Activated T-helper 17 cell treated with anti-CD3 and anti-CD28 coated beads, Interleukin-2, amount 50 U/mL, for 72 hours (primary cell): ENCODE measurements around the gene STUM. TPM values are rescaled to one million over a fixed set of nuclear protein-coding genes. Genes with fewer than 3 reads are reported as not detected.

Experiments
- ATAC-seq: fragments of 150-1000 bp; cut with Tn5 transposase; replicated peaks from 2 replicates; pipeline ENCODE4 v1.10.0; 2021; ENCODE audit warnings: mild to moderate bottlenecking, moderate library complexity
- H3K27ac Mint-ChIP-seq: one replicate; pipeline ENCODE4 v1.8.0; 2022; ENCODE audit warnings: mixed read lengths
- H3K27me3 Mint-ChIP-seq: one replicate; pipeline ENCODE4 v1.8.0; 2022; ENCODE audit warnings: mixed read lengths
- H3K36me3 Mint-ChIP-seq: one replicate; pipeline ENCODE4 v1.8.0; 2022; ENCODE audit warnings: low read depth, mild to moderate bottlenecking, mixed read lengths
- H3K4me1 Mint-ChIP-seq: one replicate; pipeline ENCODE4 v1.8.0; 2022; ENCODE audit warnings: mixed read lengths
- H3K4me3 Mint-ChIP-seq: one replicate; pipeline ENCODE4 v1.8.0; 2022; ENCODE audit warnings: mild to moderate bottlenecking, mixed read lengths
- H3K9me3 Mint-ChIP-seq: one replicate; pipeline ENCODE4 v1.8.0; 2022; ENCODE audit warnings: mixed read lengths
- total RNA-seq, 2 donors: library from RNA; stranded (reverse); gene quantifications; one replicate each; pipeline ENCODE4 v1.2.3, GENCODE V29; 2022

Gene STUM
- total RNA-seq, 2 donors from 2014 or later, result not detected

DNA sequence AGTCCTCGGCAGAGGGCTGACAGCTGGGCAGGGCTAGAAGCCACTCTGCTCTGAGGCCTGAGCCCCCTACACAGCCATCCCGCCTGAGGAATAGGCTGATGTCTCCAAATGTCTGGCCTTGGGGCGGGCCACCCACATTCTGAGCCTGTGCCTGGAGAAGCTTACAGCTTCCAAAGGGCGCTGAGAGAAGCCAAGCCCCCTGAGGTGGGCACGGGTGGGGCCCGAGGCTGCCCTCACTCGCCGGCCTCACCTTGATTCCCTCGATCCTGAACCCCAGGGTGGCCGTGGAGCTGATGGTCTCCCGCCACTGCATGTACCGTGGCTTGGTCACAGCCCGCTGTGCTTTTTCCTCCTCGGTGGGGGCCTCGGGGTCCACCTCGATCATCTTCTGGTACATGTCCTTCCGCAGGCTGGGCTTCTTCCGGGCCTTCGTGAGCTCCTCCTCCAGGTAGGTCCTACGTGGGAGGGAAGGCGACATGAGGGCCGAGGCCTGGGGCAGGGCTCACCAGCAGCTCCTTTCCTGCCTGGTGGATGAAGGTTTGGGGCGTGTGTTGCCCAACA, 93.2 kb downstream of the STUM start:
- Mint-ChIP-seq H3K36me3 (peaks cover 92% of the 10 kb centered on the region), H3K9me3 (no peaks in the 10 kb centered on the region), H3K4me1 (peaks cover 28% of the 10 kb centered on the region), H3K27me3 (no peaks in the 10 kb centered on the region), H3K27ac (peak overlapping the region; percentile 93), H3K4me3 (no peak overlapping the region)
- ATAC-seq, result no peak

DNA sequence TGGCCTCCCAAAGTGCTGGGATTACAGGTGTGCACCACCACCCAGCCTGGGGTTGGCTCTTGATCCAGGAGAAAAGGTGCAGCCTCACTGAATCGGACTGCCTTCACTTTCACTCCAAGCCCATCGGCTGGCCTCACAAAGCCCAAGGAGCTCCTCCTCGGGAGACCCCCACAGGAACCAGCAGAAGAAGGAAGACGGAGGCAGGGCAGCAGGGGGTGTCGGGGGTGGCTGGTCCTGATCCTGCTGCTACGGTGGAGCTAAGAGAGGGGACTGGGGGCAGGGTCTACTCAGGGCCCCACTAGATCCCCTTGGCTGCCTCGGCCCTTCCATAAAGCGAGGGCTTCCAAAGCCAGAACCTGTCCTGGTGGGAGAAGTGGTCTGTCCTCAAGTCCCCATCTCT, 93.9 kb downstream of the STUM start:
- Mint-ChIP-seq H3K4me3 (no peak overlapping the region), H3K27me3 (no peaks in the 10 kb centered on the region), H3K36me3 (peaks cover 92% of the 10 kb centered on the region), H3K4me1 (peaks cover 25% of the 10 kb centered on the region), H3K27ac (peak overlapping the region; percentile 93), H3K9me3 (no peaks in the 10 kb centered on the region)
- ATAC-seq, result no peak

DNA sequence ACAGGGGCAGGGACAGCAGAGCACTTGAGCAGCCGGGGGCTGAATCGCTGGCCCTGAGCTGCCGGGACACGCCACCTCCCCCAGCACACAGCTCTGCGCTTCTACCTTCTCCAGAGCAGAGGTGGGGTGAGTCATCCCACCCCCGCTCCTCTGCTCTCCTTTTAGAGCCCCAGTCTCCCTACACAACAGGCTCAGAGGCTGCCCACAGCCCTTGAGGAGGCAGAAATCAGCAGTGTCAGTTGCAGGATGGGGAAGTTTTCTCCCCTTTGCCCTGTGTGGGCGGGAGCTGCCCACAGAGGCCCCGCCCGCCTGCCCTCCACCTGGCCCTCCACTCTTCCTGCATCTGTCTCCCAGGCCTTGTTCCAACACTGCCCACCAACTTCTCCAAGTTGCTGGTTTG, 94.6 kb downstream of the STUM start:
- H3K4me3 Mint-ChIP-seq, result peak overlapping the region; percentile 84
- peaks cover 25% of the 10 kb centered on the region for H3K4me1 Mint-ChIP-seq
- H3K27ac Mint-ChIP-seq, result peak overlapping the region; percentile 93
- no peaks in the 10 kb centered on the region for H3K9me3 Mint-ChIP-seq
- H3K27me3 Mint-ChIP-seq, result no peaks in the 10 kb centered on the region
- ATAC-seq, result peak; percentile 99
- H3K36me3 Mint-ChIP-seq, result peaks cover 93% of the 10 kb centered on the region

DNA sequence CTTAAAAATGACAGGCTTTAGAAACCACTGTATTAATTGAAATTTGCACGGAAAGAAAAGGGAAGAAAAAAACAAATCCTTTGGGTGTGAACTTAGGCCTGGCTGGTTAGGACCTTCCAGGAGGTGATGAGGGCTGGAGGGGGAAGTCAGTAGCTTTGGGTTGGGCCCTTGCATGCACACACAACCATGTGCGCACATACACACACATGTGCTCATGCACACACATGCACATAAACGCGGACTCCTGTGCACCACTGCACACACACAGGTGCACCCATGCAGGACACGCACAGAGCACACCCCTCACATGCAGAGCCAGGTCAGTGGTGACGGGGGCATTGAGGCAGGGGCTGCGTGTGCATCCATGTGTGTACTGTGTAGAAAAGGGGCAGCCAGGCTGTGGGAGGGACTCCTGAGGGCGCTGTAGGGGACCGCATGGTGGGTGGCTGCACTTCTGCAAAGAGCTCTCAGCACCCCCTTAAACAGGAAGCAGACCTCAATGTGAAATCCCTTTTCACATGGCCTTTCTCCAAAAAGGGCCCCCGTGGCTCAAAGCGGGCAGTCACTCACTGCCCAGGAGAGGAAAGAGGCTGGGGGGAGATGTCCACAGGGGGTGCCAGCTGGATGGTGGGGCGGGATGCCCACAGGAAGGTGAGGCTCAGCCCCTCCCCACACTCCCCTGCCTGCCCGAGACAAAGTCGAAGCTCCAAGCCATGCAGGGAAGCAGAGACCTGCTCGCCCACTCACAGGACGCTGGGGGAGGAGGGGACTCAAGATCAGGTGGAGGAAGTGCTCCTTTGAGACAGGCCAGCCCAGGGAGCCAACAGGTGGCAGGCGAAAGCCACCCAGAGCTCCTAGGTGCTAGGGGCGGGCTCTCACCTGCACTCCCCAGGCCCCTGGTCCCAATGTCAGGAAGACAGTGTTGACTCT, 95.3 kb downstream of the STUM start:
- peaks cover 93% of the 10 kb centered on the region for H3K36me3 Mint-ChIP-seq
- H3K4me1 Mint-ChIP-seq, result peaks cover 25% of the 10 kb centered on the region
- H3K4me3 Mint-ChIP-seq, result peak overlapping the region; percentile 84

DNA sequence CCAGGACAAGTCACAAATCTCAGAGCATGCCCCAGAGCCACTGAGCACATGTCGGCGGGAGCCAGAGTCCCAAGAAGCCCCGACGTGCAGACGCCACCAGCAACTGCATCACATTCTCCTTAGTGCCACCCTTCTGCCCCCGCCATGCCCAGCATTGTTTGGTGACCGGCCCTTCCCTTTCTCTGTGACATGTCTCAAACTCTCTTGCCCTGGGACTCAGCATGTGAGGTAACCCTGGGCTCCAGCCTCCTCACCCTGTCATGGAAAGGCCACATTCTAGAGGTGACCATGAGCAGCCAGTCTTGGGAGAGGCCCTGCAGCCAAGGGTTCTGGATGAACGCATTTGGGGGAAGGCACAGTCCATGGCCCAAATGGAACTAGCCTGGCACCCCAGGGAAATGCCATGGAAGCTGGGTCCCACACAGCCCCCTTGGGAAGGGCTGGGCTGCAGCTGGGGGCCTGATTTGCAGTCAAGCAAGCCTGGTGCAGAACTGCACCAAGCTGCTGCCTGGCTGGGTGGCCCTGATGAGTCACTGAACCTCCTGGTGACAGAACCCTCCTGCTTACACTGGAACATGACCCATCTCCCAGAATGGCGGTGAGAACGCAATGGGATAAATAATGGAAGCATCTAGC, 96.1 kb downstream of the STUM start:
- no peak overlapping the region for H3K27ac Mint-ChIP-seq
- H3K4me1 Mint-ChIP-seq, result peaks cover 29% of the 10 kb centered on the region
- H3K4me3 Mint-ChIP-seq, result peak overlapping the region; percentile 84

More for the DNA sequence above, 95.3 kb downstream of the STUM start:
- H3K27me3 Mint-ChIP-seq, result no peaks in the 10 kb centered on the region
- ATAC-seq, result peak; percentile 11
- peak overlapping the region; percentile 93 for H3K27ac Mint-ChIP-seq
- H3K9me3 Mint-ChIP-seq, result no peaks in the 10 kb centered on the region

DNA sequence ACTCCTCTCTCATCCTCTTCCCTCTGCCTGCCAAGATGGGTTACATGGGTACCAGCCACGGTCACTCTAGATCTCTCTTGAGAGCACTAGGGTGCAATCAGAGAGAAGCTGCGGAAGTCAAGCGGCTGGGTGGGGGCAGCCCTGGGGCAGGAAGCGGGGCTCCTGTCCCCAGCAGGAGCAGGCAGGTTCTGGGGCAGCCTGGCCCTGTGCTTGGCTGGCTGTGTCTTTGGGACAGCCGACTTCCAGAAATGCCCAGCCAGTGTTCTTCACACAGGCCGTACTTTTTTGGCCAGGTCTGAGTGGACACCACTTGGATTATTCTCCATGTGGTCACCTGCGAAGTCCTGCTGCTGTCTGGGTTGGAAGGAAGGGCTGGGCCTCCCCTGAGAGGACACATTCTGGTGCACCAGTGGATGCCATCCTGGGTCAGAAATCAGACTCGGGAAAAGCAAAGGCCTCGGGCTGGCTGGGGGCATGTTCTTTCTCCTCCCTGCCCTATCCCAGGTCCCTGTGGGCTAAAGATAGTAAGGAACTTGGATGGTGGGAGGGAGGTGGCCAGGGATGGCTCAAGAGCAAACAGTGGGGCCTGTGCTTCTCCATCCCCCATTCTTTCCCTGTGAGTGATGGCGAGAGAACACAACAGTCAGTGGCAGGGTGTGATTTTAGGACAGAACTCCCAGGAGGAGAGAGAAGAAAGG, 96.9 kb downstream of the STUM start:
- H3K4me3 Mint-ChIP-seq, result peak overlapping the region; percentile 84
- no peaks in the 10 kb centered on the region for H3K9me3 Mint-ChIP-seq
- no peak for ATAC-seq
- peak overlapping the region; percentile 80 for H3K27ac Mint-ChIP-seq
- peaks cover 31% of the 10 kb centered on the region for H3K4me1 Mint-ChIP-seq
- H3K36me3 Mint-ChIP-seq, result peaks cover 85% of the 10 kb centered on the region
- H3K27me3 Mint-ChIP-seq, result no peaks in the 10 kb centered on the region

More for the DNA sequence above, 96.1 kb downstream of the STUM start:
- ATAC-seq, result no peak
- Mint-ChIP-seq H3K9me3 (no peaks in the 10 kb centered on the region), H3K36me3 (peaks cover 92% of the 10 kb centered on the region), H3K27me3 (no peaks in the 10 kb centered on the region)

DNA sequence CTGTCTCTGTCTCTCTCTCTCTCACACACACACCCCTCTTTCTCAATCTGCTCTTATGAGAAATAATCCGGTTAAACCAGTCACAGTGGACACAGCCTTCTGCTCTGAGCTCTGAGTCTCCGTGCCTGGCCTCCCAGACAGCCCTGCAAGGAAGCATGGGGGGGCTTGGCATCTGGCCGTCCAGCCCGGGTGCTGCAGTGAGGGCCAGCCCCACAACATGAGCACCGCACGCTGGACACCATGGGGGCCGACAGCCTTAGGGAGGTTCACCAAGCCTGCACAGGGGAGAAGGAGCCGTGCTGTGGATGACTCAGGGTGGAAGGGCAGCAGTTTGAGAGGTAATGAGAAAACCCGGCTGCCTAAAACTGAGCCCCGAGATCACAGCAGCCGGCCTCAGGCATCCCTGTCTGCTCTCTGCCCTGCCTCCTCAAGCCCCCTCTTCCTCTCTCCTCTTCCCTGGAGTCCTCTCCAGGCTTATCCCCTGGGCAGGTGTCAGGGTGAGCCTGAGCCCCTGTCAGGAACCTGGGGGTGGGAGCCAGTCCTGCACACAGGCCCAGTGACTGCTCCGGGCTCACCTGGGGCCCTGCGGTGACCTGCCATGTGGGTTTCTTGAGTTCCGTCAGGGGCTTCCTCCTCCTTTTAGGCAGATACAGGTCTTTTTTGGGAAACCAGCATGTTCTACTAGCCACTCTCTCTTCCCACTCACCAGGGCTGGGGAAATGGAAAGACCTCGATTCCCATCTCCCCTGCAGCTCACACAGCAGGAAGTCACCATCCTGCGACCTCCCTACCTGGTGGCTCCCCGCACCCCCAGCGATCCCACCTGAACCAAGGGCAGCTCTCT, 97.7 kb downstream of the STUM start:
- Mint-ChIP-seq H3K36me3 (peaks cover 76% of the 10 kb centered on the region), H3K4me1 (peaks cover 37% of the 10 kb centered on the region), H3K9me3 (no peaks in the 10 kb centered on the region), H3K4me3 (no peak overlapping the region), H3K27ac (peak overlapping the region; percentile 80), H3K27me3 (no peaks in the 10 kb centered on the region)
- ATAC-seq, result no peak

DNA sequence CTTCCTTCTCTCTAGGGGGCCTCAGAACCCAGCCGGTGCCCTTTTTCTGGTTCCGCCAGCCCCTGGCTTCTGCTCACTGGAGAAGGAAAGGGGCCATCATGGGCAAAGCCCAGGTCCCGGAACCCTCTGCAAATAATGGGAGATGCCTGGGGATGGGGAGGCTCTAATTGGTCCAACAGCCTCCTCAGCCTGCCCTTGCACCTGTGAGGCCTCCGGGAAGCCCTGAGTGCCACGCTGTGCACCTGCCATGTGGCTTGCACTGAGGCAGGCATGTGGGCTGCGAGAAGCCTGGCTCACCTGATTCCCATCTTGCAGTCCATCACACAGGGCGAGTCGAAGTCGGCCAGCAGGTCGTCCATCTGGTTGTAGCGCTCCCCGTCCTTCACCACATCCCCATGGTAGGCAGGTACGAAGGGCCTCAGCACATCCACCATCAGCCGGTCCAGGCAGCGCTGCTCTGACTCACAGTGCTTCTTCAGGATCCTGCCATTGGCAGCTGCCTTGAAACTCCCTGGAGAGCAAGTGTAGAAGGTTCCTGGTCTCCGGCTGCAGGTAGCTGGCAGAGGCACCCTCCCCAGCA, 98.4 kb downstream of the STUM start:
- H3K4me3 Mint-ChIP-seq, result no peak overlapping the region
- no peak for ATAC-seq
- H3K27ac Mint-ChIP-seq, result peak overlapping the region; percentile 80
- H3K9me3 Mint-ChIP-seq, result no peaks in the 10 kb centered on the region
- peaks cover 69% of the 10 kb centered on the region for H3K36me3 Mint-ChIP-seq
- peaks cover 37% of the 10 kb centered on the region for H3K4me1 Mint-ChIP-seq
- H3K27me3 Mint-ChIP-seq, result no peaks in the 10 kb centered on the region

DNA sequence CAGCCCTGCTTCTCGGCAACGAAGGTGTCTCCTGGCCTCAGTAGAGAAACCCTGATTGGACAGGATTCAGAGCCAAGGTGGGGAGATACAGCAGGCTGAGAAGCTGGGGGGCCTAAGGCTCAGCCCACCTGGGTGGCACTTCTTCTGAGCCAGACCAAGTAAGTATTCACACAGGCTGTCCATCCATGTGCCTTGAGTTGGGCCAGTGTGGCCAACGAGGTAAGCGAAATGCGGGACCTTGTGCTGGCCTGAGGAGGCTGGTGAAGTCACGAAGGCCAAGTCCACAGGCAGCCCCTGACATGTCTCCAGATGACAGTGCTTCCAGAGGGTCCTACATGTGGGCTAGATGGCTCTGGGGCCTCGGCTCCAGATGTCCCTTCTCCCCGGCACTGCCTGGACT, 99.2 kb downstream of the STUM start:
- Mint-ChIP-seq H3K4me1 (peaks cover 37% of the 10 kb centered on the region), H3K9me3 (no peaks in the 10 kb centered on the region), H3K27ac (peak overlapping the region; percentile 45), H3K36me3 (peaks cover 64% of the 10 kb centered on the region), H3K4me3 (no peak overlapping the region), H3K27me3 (no peaks in the 10 kb centered on the region)
- no peak for ATAC-seq

DNA sequence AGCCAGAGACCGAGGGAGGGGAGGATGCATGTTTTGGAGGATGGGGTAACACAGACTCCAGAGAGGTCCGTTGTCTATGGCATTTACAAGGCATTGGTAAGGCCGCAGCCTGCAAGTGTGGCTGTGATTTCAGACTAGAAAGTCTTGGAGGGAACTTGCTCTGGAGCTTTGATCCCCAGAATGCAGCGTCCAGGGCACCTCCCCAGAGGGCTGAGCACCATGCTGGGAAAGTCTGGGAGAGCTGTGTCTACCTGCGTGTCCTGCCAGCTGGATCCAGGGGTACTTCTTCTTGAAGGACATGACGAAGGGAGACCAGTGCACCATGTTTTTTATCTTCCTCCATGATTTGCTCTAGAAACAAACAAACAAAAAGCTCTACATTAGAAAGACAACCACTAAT, 99.9 kb downstream of the STUM start:
- Mint-ChIP-seq H3K4me3 (no peak overlapping the region), H3K9me3 (no peaks in the 10 kb centered on the region), H3K27me3 (no peaks in the 10 kb centered on the region), H3K4me1 (peaks cover 33% of the 10 kb centered on the region), H3K27ac (peak overlapping the region; percentile 45), H3K36me3 (peaks cover 57% of the 10 kb centered on the region)
- ATAC-seq, result no peak

DNA sequence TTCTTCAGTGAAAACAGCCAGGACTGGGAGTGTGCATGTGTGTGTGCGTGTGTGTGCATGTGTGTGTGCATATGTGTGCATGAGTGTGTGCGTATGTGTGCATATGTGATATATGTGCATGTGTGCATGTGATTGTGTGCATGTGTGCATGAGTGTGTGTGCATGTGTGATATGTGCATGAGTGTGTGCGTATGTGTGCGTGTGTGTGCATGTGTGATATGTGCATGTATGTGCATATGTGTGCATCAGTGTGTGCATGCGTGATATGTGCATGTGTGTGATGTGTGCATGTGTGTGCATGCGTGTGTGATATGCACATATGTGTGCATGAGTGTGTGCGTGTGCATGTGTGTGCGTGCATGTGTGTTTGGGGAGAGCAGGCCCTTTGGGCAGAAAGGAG, 100.7 kb downstream of the STUM start:
- no peak for ATAC-seq
- Mint-ChIP-seq H3K4me3 (no peak overlapping the region), H3K27ac (no peak overlapping the region), H3K9me3 (no peaks in the 10 kb centered on the region), H3K4me1 (peaks cover 32% of the 10 kb centered on the region), H3K36me3 (peaks cover 52% of the 10 kb centered on the region), H3K27me3 (no peaks in the 10 kb centered on the region)

DNA sequence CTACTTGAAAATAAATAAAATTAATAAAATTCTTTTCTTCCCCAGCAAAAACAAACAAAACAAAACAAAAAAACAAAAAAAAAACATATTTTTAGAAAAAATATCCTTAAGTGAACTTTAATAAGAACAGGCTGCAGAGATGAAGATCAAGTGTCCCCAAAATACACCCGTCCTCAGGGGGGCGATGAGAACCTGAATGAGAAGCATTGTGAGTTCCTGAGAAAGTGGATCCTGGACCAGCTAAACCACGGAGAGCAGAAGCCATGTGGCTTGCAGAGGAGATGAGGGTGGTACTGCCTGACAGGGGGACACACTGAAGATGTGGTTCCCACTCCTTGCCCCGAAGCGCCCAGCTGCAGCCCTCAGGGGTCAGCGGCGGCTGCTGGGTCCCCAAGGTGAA, 101.2 kb downstream of the STUM start:
- H3K36me3 Mint-ChIP-seq, result peaks cover 46% of the 10 kb centered on the region
- H3K9me3 Mint-ChIP-seq, result no peaks in the 10 kb centered on the region
- H3K4me1 Mint-ChIP-seq, result peaks cover 26% of the 10 kb centered on the region
- H3K27ac Mint-ChIP-seq, result no peak overlapping the region
- H3K4me3 Mint-ChIP-seq, result no peak overlapping the region
- no peaks in the 10 kb centered on the region for H3K27me3 Mint-ChIP-seq
- no peak for ATAC-seq

DNA sequence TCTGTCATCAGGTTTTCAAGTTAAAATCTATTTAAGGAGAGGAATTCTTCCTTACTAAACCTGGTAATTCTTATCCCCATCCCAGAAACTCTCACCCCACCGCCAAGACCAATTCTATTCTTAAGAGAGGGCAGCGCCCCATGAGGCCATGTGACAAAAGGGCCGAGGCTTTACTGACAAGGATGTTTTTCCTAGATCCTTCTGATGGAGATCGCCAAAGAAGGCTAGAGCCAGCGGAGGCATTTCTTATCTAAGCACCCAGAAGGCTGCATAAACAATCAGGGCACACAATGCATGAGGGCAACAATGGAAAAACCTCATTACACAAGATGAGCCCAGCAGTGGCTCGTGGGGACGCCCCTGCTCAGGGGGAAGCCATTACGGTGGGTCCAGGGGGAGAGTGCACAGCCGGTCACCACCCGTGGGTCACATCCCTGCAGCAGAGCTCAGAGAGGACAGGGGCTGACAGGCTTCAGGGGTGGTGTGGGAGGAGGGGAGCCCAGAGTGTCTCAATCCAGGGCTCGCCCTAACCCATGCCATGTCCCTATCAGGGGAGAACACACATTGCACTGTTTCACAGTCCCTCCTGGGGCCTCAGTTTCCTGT, 101.8 kb downstream of the STUM start:
- Mint-ChIP-seq H3K27me3 (no peaks in the 10 kb centered on the region), H3K4me3 (no peak overlapping the region), H3K36me3 (peaks cover 41% of the 10 kb centered on the region), H3K9me3 (no peaks in the 10 kb centered on the region), H3K27ac (peak overlapping the region; percentile 82), H3K4me1 (peaks cover 26% of the 10 kb centered on the region)
- no peak for ATAC-seq
